Esophagus muscularis mucosa (tissue), 4 donors: Measurements from ENCODE around the gene SLBP.

Experiments used
- CTCF ChIP-seq, 3 experiments: fragments of 200-600 bp in 2 of 3; fragments of 450-650 bp in 1 of 3; sonication (generic) in 2 of 3; IDR thresholded peaks; one replicate each; pipeline ENCODE4 v1.5.1; 2017 to 2019; ENCODE audit warnings: antibody characterized with exemption in 3 of 3, mild to moderate bottlenecking in 2 of 3, moderate library complexity in 1 of 3
- EP300 ChIP-seq: sonication (generic); formaldehyde crosslinking; IDR thresholded peaks from one replicate; pipeline ENCODE4 v1.6.1; 2017; ENCODE audit warnings: antibody characterized with exemption
- POLR2A ChIP-seq: fragments of 450-650 bp; IDR thresholded peaks from one replicate; pipeline ENCODE4 v1.6.1; 2017; ENCODE audit warnings: antibody characterized with exemption, moderate library complexity, mild to moderate bottlenecking, low read depth
- POLR2AphosphoS5 ChIP-seq, 2 donors: sonication (generic); formaldehyde crosslinking; IDR thresholded peaks; one replicate each; pipeline ENCODE4 v1.6.1; 2017; ENCODE audit warnings: antibody characterized with exemption in 2 of 2

GRCh38 chr4:1756893-1757779 lies 45.0 kb upstream of the SLBP start:
- TF ChIP-seq CTCF (IDR thresholded peaks at IDR 0.05) (no peak), POLR2A (no peak), EP300 (no peak), POLR2AphosphoS5 (IDR thresholded peaks at IDR 0.05) (no peak)
